Measurements from ENCODE around the gene P2RY14. TPM values are rescaled to one million over a fixed set of nuclear protein-coding genes. Genes with fewer than 3 reads are reported as not detected.

The P2RY14 gene
- total RNA-seq, 4 donors from 2014 or later, result 1.8 to 3.7 (median 2.8) TPM

DNA sequence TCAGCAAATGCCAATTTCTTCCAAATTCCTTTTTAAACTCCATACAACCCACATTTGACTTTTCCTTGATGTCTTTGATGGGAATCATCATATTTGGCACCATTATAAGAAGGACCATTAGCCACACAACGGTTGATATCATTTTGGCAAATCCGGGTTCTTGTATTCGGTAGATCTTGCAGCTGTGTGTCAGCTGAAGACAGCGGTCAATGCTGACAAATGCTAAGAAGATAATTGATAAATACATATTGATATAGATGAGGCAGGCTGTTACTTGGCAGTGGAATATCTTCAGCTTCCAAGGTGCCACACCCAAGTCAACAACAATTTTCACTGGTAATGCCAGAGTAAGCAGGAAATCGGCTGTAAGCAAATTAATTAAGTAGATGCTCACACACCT lies 79.5 kb downstream of the P2RY14 start:
- 76 to 85% methylated on average over 5 of the region's 5 CpGs for WGBS, 2 donors
- TF ChIP-seq POLR2A (IDR thresholded peaks at IDR 0.05), result no peak
- TF ChIP-seq, protein P1, sequence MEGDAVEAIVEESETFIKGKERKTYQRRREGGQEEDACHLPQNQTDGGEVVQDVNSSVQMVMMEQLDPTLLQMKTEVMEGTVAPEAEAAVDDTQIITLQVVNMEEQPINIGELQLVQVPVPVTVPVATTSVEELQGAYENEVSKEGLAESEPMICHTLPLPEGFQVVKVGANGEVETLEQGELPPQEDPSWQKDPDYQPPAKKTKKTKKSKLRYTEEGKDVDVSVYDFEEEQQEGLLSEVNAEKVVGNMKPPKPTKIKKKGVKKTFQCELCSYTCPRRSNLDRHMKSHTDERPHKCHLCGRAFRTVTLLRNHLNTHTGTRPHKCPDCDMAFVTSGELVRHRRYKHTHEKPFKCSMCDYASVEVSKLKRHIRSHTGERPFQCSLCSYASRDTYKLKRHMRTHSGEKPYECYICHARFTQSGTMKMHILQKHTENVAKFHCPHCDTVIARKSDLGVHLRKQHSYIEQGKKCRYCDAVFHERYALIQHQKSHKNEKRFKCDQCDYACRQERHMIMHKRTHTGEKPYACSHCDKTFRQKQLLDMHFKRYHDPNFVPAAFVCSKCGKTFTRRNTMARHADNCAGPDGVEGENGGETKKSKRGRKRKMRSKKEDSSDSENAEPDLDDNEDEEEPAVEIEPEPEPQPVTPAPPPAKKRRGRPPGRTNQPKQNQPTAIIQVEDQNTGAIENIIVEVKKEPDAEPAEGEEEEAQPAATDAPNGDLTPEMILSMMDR (IDR thresholded peaks at IDR 0.05), result no peak
- intact Hi-C loops (cut with DNase I; ENCODE audit: low total_unique reads), result no loop called here
- no peak overlapping the region for H3K4me3 ChIP-seq (ENCODE audit: low read depth, poor library complexity, severe bottlenecking)
- DNase-seq (ENCODE audit: low spot score in 2 of 2), result no peak

DNA sequence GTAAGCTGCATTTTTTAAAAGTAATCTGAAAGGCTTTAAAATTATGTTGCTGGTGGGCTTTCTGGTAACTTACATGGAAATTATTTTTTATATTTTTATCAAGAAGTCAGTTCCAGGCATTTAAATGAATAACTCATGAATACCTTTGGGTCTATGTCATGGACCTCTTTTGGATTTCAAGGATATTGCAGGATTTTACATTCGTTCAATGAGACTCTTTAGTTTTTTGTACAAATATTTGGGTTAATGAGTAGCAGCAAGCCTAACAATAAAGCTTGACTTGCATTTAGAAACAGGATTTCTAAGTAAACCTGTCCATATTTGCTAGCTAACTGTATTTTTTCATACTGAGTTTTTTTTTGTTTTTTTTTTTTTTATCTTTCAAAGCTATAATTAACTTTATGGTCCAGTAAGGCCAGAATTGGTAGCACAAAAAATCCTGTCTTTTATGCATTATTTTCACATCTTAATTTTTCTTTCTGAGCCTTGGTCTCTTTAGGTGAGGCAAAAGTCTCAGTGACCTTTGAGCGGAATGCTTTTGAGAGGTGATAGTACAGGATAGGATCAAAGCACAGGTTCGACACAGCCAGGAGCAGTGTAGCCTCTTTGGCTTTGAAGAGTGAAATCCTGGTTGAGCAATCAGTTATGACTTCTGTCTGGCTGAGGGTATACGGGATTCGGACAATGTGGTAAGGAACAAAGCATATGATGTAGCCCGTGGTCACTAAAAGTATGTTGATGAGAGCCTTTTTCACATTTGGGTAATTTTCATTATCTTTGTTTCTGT lies 80.2 kb downstream of the P2RY14 start:
- intact Hi-C loops (cut with DNase I; ENCODE audit: low total_unique reads), result no loop called here

DNA sequence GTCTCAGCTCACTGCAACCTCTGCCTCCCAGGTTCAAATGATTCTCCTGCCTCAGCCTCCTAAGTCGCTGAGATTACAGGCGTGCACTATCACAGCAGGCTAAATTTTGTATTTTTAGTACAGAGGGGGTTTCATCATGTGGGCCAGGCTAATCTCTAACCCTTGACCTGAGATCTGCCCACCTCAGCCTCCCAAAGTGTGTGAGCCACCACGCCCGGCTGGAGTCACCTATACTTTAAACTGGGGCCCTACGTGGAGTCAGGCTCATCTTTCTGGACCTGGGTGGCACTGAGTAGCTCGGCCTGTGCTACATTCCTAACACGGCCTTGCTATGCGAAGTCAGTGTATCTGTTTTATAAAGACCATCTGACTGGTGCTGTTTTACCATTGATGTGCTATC lies 81.1 kb downstream of the P2RY14 start:
- DNase-seq (ENCODE audit: low spot score in 2 of 2), result no peak
- no peak overlapping the region for H3K4me3 ChIP-seq (ENCODE audit: low read depth, poor library complexity, severe bottlenecking)
- 96 to 97% methylated on average over 8 of the region's 8 CpGs for WGBS, 2 donors
- intact Hi-C loops (cut with DNase I; ENCODE audit: low total_unique reads), result no loop called here
- TF ChIP-seq, protein P1 (IDR thresholded peaks at IDR 0.05), result no peak
- TF ChIP-seq POLR2A (IDR thresholded peaks at IDR 0.05), result no peak

More for the DNA sequence above, 80.2 kb downstream of the P2RY14 start:
- WGBS, 2 donors, result 87 to 92% methylated on average over 6 of the region's 6 CpGs
- H3K4me3 ChIP-seq (ENCODE audit: low read depth, poor library complexity, severe bottlenecking), result no peak overlapping the region
- DNase-seq (ENCODE audit: low spot score in 2 of 2), result no peak
- no peak for TF ChIP-seq POLR2A (IDR thresholded peaks at IDR 0.05)
- TF ChIP-seq, protein P1 (IDR thresholded peaks at IDR 0.05), result peak in 1 of 3 donors; percentile 53

DNA sequence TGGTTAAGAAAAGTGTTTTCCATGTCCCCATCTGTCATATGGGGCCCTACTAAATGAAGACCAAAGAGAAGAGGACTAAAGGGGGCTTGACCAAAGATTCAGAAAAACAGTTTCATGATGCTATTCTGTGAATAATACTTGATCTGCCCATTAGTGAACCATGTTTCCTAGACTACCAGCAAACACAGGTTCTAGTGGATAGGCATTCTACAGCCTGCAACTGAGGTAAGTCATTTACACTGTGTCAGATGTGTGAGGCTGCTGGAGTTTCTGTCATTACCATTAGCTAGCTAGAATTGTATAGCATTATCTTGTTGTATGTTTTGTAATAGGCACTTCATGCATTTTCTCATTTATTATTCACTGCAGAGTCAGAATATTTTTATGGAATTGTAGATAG lies 81.9 kb downstream of the P2RY14 start:
- DNase-seq (ENCODE audit: low spot score in 2 of 2), result no peak
- H3K4me3 ChIP-seq (ENCODE audit: low read depth, poor library complexity, severe bottlenecking), result no peak overlapping the region
- TF ChIP-seq POLR2A (IDR thresholded peaks at IDR 0.05), result no peak
- TF ChIP-seq, protein P1 (IDR thresholded peaks at IDR 0.05), result no peak
- intact Hi-C loops (cut with DNase I; ENCODE audit: low total_unique reads), result no loop called here

DNA sequence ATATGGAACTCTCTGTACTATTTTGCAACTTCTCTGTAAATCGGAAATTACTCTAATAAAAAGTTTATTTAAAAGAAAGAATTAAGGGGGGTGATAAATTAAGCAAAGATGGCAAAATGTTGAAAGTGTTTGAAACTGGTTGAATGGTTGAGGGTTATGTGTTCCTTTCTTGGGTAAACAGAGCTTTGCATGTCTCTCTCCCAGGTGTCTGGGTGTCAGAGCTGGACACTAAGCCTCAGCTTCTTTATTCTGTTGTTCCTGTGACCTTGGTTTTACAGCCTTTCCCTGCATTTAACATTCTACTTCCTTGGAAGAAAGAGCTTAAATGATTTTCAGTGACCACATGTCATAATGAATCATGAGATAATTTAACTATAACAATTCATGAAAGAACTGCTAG lies 82.5 kb downstream of the P2RY14 start:
- WGBS, 2 donors, result 88 to 92% methylated on average over 1 of the region's 1 CpG
- no peak overlapping the region for H3K4me3 ChIP-seq (ENCODE audit: low read depth, poor library complexity, severe bottlenecking)
- no peak for TF ChIP-seq POLR2A (IDR thresholded peaks at IDR 0.05)
- TF ChIP-seq, protein P1 (IDR thresholded peaks at IDR 0.05), result no peak
- intact Hi-C loops (cut with DNase I; ENCODE audit: low total_unique reads), result no loop called here
- DNase-seq (ENCODE audit: low spot score in 2 of 2), result no peak

DNA sequence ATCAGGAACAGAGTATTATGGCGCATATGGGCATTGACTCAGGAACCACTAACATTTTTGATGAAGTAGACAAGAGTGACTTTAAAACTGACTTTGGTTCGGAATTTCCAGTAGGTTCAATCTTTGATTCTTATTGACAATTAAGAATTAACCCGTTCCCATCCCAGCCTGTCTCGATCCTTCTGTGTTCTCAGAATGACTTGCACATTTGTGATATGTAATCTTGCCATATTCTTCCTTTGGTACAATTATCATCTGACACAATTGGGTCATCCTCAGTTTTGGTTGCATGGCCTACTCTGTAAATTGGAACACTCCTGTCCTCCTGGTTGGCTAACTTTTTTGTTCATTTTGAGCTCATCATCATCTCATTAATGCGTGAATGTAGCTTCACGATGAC lies 85.8 kb downstream of the P2RY14 start:
- H3K4me3 ChIP-seq (ENCODE audit: low read depth, poor library complexity, severe bottlenecking), result no peak overlapping the region
- intact Hi-C loops (cut with DNase I; ENCODE audit: low total_unique reads), result no loop called here
- no peak for TF ChIP-seq POLR2A (IDR thresholded peaks at IDR 0.05)
- TF ChIP-seq, protein P1 (IDR thresholded peaks at IDR 0.05), result no peak
- 95 to 97% methylated on average over 6 of the region's 6 CpGs for WGBS, 2 donors
- DNase-seq (ENCODE audit: low spot score in 2 of 2), result no peak
